GM19397 (cell line): ENCODE data around the gene ASB6.
"Not testable (repeated sequence)": the region's sequence is repeated elsewhere in the genome, so short reads cannot be mapped to it uniquely, and the experiment has no call there.

Experiments
- ATAC-seq: cut with Tn5 transposase; IDR thresholded peaks from one replicate; pipeline ENCODE4 v1.9.1; 2021; ENCODE audit warnings: mild to moderate bottlenecking, moderate library complexity; ENCODE audit not compliant: unreplicated experiment

The ASB6 gene

GRCh38 chr9:129646654-129647053 lies 4.7 kb upstream of the ASB6 start:
- no peak for ATAC-seq

GRCh38 chr9:129646252-129646651 lies 4.3 kb upstream of the ASB6 start:
- ATAC-seq, result no peak

GRCh38 chr9:129644902-129645301 lies 3.0 kb upstream of the ASB6 start:
- ATAC-seq, result no peak

GRCh38 chr9:129644365-129644764 lies 2.4 kb upstream of the ASB6 start:
- ATAC-seq, result no peak

- no peak for ATAC-seq
Measured at GRCh38 chr9:129643706-129644105, 1.8 kb upstream of the ASB6 start.

GRCh38 chr9:129640871-129641749 lies 841 bp downstream of the ASB6 start:
- peak; percentile 11 for ATAC-seq

- no peak for ATAC-seq
Measured at GRCh38 chr9:129640086-129640870, 1.7 kb downstream of the ASB6 start.

GRCh38 chr9:129639756-129640085 lies 2.2 kb downstream of the ASB6 start:
- ATAC-seq, result no peak

GRCh38 chr9:129639034-129639630 lies 2.8 kb downstream of the ASB6 start:
- ATAC-seq, result no peak

GRCh38 chr9:129637673-129638439 lies 4.1 kb downstream of the ASB6 start:
- ATAC-seq, result no peak

- no peak for ATAC-seq
Measured at GRCh38 chr9:129637102-129637501, 4.8 kb downstream of the ASB6 start.

- ATAC-seq, result not testable (repeated sequence)
Measured at GRCh38 chr9:129636343-129636742, 5.6 kb downstream of the ASB6 start.

- ATAC-seq, result no peak
Measured at GRCh38 chr9:129635099-129636065, 6.6 kb downstream of the ASB6 start.

GRCh38 chr9:129633848-129634247 lies 8.1 kb downstream of the ASB6 start:
- no peak for ATAC-seq

GRCh38 chr9:129633207-129633606 lies 8.7 kb downstream of the ASB6 start:
- no peak for ATAC-seq

GRCh38 chr9:129632460-129632859 lies 9.5 kb downstream of the ASB6 start:
- no peak for ATAC-seq

- no peak for ATAC-seq
Measured at GRCh38 chr9:129631674-129632129, 10.2 kb downstream of the ASB6 start.

- no peak for ATAC-seq
Measured at GRCh38 chr9:129630967-129631673, 10.8 kb downstream of the ASB6 start.

GRCh38 chr9:129629251-129629820 lies 12.6 kb downstream of the ASB6 start:
- ATAC-seq, result no peak
